Measurements from ENCODE around the gene KCNE2. TPM values are rescaled to one million over a fixed set of nuclear protein-coding genes. Genes with fewer than 3 reads are reported as not detected.

KCNE2 gene
- total RNA-seq, 1 experiment from 2014 or later: 0.39 TPM

DNA sequence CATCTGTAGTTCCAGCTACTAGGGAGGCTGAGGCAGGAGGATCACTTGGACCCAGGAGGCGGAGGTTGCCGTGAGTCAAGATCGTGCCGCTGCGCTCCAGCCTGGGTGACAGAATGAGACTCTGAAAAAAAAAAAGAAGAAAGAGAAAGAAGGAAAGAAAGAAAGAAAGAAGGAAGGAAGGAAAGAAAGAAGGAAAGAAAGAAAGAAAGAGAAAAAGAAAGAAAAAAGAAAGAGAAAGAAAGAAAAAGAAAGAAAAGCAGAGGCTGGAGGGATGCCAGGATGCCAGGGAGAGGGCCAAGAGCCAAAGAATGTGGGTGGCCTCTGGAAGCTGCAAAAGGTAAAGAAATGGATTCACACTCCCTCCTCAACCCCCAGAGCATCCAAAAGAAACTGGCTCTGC lies 8.2 kb upstream of the KCNE2 start:
- no peak for TF ChIP-seq EZH2 (IDR thresholded peaks at IDR 0.05; ENCODE audit: borderline replicate concordance, low read depth, low read length, poor library complexity, severe bottlenecking)
- TF ChIP-seq, protein P1, sequence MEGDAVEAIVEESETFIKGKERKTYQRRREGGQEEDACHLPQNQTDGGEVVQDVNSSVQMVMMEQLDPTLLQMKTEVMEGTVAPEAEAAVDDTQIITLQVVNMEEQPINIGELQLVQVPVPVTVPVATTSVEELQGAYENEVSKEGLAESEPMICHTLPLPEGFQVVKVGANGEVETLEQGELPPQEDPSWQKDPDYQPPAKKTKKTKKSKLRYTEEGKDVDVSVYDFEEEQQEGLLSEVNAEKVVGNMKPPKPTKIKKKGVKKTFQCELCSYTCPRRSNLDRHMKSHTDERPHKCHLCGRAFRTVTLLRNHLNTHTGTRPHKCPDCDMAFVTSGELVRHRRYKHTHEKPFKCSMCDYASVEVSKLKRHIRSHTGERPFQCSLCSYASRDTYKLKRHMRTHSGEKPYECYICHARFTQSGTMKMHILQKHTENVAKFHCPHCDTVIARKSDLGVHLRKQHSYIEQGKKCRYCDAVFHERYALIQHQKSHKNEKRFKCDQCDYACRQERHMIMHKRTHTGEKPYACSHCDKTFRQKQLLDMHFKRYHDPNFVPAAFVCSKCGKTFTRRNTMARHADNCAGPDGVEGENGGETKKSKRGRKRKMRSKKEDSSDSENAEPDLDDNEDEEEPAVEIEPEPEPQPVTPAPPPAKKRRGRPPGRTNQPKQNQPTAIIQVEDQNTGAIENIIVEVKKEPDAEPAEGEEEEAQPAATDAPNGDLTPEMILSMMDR (conservative IDR thresholded peaks at IDR 0.05; ENCODE audit: low read depth, low read length): no peak
- no TSS peak for BruUV-seq (replicated peaks)
- intact Hi-C loops (cut with micrococcal nuclease; ENCODE audit: unreplicated experiment): no loop called here
- peaks cover 5% of the 10 kb centered on the region for H3K27me3 ChIP-seq (replicated peaks; ENCODE audit: insufficient read depth, low read depth, low read length, poor library complexity)
- H3K27ac ChIP-seq (ENCODE audit: low read depth, low read length, poor library complexity, severe bottlenecking): no peak overlapping the region
- CTCF ChIA-PET: interaction anchor here (3.5 kb wide), 1 partner anchor 431 kb away, joined by 12 read pairs; no protein-coding TSS in a partner anchor
- H3K9me3 ChIP-seq (ENCODE audit: low read depth, low read length, poor library complexity, severe bottlenecking): no peaks in the 10 kb centered on the region
- POLR2A ChIA-PET (ENCODE audit: low non-redundant PET): interaction anchor here (0.6 kb wide), 1 partner anchor 433 kb away, joined by 3 read pairs; no protein-coding TSS in a partner anchor
- no peaks in the 10 kb centered on the region for H3K4me1 ChIP-seq (ENCODE audit: insufficient read depth, low read length, poor library complexity, severe bottlenecking)
- H3K4me3 ChIP-seq (ENCODE audit: low read depth, low read length, poor library complexity, severe bottlenecking): no peak overlapping the region
- no peaks in the 10 kb centered on the region for H3K36me3 ChIP-seq (ENCODE audit: insufficient read depth, low read length, poor library complexity, severe bottlenecking)
- no peak for DNase-seq (ENCODE audit: low spot score)

DNA sequence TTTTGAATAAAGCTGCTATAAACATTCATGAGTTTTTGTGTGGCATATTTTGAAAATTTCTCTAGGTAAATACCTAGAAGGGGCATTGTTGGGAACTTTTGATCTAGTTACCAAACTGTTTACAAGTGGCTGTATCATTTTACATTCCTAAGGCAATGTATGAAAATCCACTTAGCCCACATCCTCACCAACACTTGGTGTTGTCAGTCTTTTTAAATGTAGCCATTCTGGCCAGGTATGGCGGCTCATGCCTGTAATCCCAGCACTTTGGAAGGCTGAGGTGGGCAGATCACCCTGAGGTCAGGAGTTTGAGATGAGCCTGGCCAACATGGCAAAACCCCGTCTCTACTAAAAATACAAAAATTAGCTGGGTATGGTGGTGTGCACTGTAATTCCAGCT lies 5.9 kb upstream of the KCNE2 start:
- H3K27me3 ChIP-seq (replicated peaks; ENCODE audit: insufficient read depth, low read depth, low read length, poor library complexity): peaks cover 5% of the 10 kb centered on the region
- no TSS peak for BruUV-seq (replicated peaks)
- intact Hi-C loops (cut with micrococcal nuclease; ENCODE audit: unreplicated experiment): no loop called here
- no peaks in the 10 kb centered on the region for H3K9me3 ChIP-seq (ENCODE audit: low read depth, low read length, poor library complexity, severe bottlenecking)
- H3K4me3 ChIP-seq (ENCODE audit: low read depth, low read length, poor library complexity, severe bottlenecking): no peak overlapping the region
- H3K4me1 ChIP-seq (ENCODE audit: insufficient read depth, low read length, poor library complexity, severe bottlenecking): no peaks in the 10 kb centered on the region
- ChIA-PET CTCF (no interaction called here), POLR2A (ENCODE audit: low non-redundant PET) (no interaction called here)
- no peak overlapping the region for H3K27ac ChIP-seq (ENCODE audit: low read depth, low read length, poor library complexity, severe bottlenecking)
- H3K36me3 ChIP-seq (ENCODE audit: insufficient read depth, low read length, poor library complexity, severe bottlenecking): no peaks in the 10 kb centered on the region
- no peak for DNase-seq (ENCODE audit: low spot score)
- TF ChIP-seq, protein P1 (conservative IDR thresholded peaks at IDR 0.05; ENCODE audit: low read depth, low read length): no peak
- TF ChIP-seq EZH2 (IDR thresholded peaks at IDR 0.05; ENCODE audit: borderline replicate concordance, low read depth, low read length, poor library complexity, severe bottlenecking): no peak

DNA sequence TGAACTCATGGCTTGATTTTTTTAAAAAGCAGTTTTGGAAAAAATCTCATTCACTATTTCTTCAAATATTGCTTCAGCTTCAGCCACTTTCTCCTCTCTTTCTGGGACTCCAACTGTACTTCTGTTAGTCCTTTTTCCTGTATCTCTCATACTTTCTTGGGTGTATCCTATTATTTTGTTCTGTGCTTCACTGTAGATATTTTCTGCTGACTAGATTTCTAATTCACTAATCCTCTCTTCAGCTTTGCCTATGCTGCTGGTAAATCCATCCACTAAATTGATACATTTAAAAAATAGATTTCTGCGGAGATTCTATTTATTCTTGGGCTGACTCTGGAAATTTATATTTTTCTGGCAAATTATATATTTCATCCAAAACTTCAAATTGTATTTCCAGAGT lies 4.9 kb upstream of the KCNE2 start:
- H3K27me3 ChIP-seq (replicated peaks; ENCODE audit: insufficient read depth, low read depth, low read length, poor library complexity): peaks cover 5% of the 10 kb centered on the region
- no peak for DNase-seq (ENCODE audit: low spot score)
- no peak overlapping the region for H3K27ac ChIP-seq (ENCODE audit: low read depth, low read length, poor library complexity, severe bottlenecking)
- H3K4me3 ChIP-seq (ENCODE audit: low read depth, low read length, poor library complexity, severe bottlenecking): no peak overlapping the region
- H3K36me3 ChIP-seq (ENCODE audit: insufficient read depth, low read length, poor library complexity, severe bottlenecking): no peaks in the 10 kb centered on the region
- H3K4me1 ChIP-seq (ENCODE audit: insufficient read depth, low read length, poor library complexity, severe bottlenecking): no peaks in the 10 kb centered on the region
- H3K9me3 ChIP-seq (ENCODE audit: low read depth, low read length, poor library complexity, severe bottlenecking): no peaks in the 10 kb centered on the region
- no peak for TF ChIP-seq EZH2 (IDR thresholded peaks at IDR 0.05; ENCODE audit: borderline replicate concordance, low read depth, low read length, poor library complexity, severe bottlenecking)
- TF ChIP-seq, protein P1 (conservative IDR thresholded peaks at IDR 0.05; ENCODE audit: low read depth, low read length): no peak
- ChIA-PET CTCF (no interaction called here), POLR2A (ENCODE audit: low non-redundant PET) (no interaction called here)
- intact Hi-C loops (cut with micrococcal nuclease; ENCODE audit: unreplicated experiment): no loop called here
- no TSS peak for BruUV-seq (replicated peaks)

Measured in A673 (cell line).